HepG2 (cell line): ENCODE data around the gene HTR1D. TPM values are rescaled to one million over a fixed set of nuclear protein-coding genes. Genes with fewer than 3 reads are reported as not detected.
A peak's percentile ranks its signal among the peaks of the same experiment; 100 is the strongest.

Experiments
- BORCS8-MEF2B ChIP-seq: sonication (generic); formaldehyde crosslinking; IDR thresholded peaks from 2 replicates; pipeline ENCODE4 v1.8.0; 2022; ENCODE audit warnings: mild to moderate bottlenecking, missing genetic modification reagents
- CCAR2 ChIP-seq: fragments of 200-400 bp; formaldehyde crosslinking; optimal IDR thresholded peaks from 2 replicates; pipeline ENCODE3; 2018; ENCODE audit warnings: low read depth, mild to moderate bottlenecking, low read length, moderate library complexity
- FOXJ3 ChIP-seq: sonication (generic); formaldehyde crosslinking; IDR thresholded peaks from 2 replicates; pipeline ENCODE4 v1.4.0; 2020; ENCODE audit warnings: missing genetic modification reagents, mild to moderate bottlenecking, borderline replicate concordance
- GABPA ChIP-seq, 2 experiments: IDR thresholded peaks; 2 replicates each; pipeline ENCODE4 v1.6.1; 2011 to 2016; ENCODE audit warnings: low read depth in 2 of 2, low read length in 1 of 2, missing biosample characterization in 1 of 2, missing genetic modification characterization in 1 of 2
- HNF4A ChIP-seq: sonication (generic); formaldehyde crosslinking; IDR thresholded peaks from 2 replicates; pipeline ENCODE4 v1.4.0; 2020; ENCODE audit warnings: missing genetic modification reagents
- JUN ChIP-seq: sonication (generic); formaldehyde crosslinking; IDR thresholded peaks from 2 replicates; pipeline ENCODE4 v1.4.0; 2020; ENCODE audit warnings: mild to moderate bottlenecking, missing genetic modification reagents
- MAFF ChIP-seq: IDR thresholded peaks from 2 replicates; pipeline ENCODE4 v1.6.1; 2011; ENCODE audit warnings: low read depth, low read length, improper control_type of control experiment
- PHF20 ChIP-seq: sonication (generic); formaldehyde crosslinking; IDR thresholded peaks from 2 replicates; pipeline ENCODE4 v1.5.0; 2020; ENCODE audit warnings: mild to moderate bottlenecking, missing genetic modification reagents
- SRF ChIP-seq: IDR thresholded peaks from 2 replicates; pipeline ENCODE4 v1.6.1; 2011; ENCODE audit warnings: mild to moderate bottlenecking, low read depth, low read length, moderate library complexity
- SSRP1 ChIP-seq: IDR thresholded peaks from 2 replicates; pipeline ENCODE4 v1.6.1; 2016; ENCODE audit warnings: control low read depth
- ZBTB42 ChIP-seq: sonication (generic); formaldehyde crosslinking; IDR thresholded peaks from 2 replicates; pipeline ENCODE4 v1.5.0; 2020; ENCODE audit warnings: mild to moderate bottlenecking, missing genetic modification reagents
- ZBTB7A ChIP-seq: sonication (generic); formaldehyde crosslinking; IDR thresholded peaks from 2 replicates; pipeline ENCODE4 v1.8.0; 2022; ENCODE audit warnings: mild to moderate bottlenecking, missing genetic modification reagents
- ZNF282 ChIP-seq: fragments of 450-650 bp; IDR thresholded peaks from 2 replicates; pipeline ENCODE4 v1.6.1; 2018; ENCODE audit not compliant: partially characterized antibody
- ZNF296 ChIP-seq: sonication (generic); formaldehyde crosslinking; conservative IDR thresholded peaks from 2 replicates; pipeline ENCODE4 v1.5.0; 2020; ENCODE audit warnings: mild to moderate bottlenecking, missing genetic modification reagents
- ZNF549 ChIP-seq: sonication (generic); formaldehyde crosslinking; IDR thresholded peaks from 2 replicates; pipeline ENCODE4 v1.5.0; 2020; ENCODE audit warnings: missing genetic modification reagents
- ZNF75D ChIP-seq: sonication (generic); formaldehyde crosslinking; IDR thresholded peaks from 2 replicates; pipeline ENCODE4 v1.8.1; 2023; ENCODE audit warnings: missing genetic modification reagents, mild to moderate bottlenecking, borderline replicate concordance
- polyA plus RNA-seq, 8 experiments: library from polyadenylated mRNA; depleted of rRNA in 3 of 8; stranded (reverse) in 7 of 8; unstranded in 1 of 8; fragments of >200 nt; fragmentation: Illumina TruSeq in 4 of 8; extraction: Trizol in 4 of 8; gene quantifications; 2 replicates each; pipeline versions ENCODE4 v1.2.1 to v1.2.3, GENCODE V29; 2011 to 2016; ENCODE audit warnings: low read depth in 4 of 8, missing spikeins in 1 of 8, mixed read lengths in 1 of 8; ENCODE audit not compliant: insufficient read depth in 1 of 8
- total RNA-seq, 5 experiments: library from RNA; depleted of rRNA; stranded (reverse); fragments of >200 nt; fragmentation: Illumina TruSeq; extraction: Trizol; gene quantifications; 2 replicates each; pipeline ENCODE4 v1.2.3, GENCODE V29; 2016; ENCODE audit warnings: low read depth in 1 of 5
- TF ChIP-seq, protein P1 (sequence below): sonication (generic); formaldehyde crosslinking; IDR thresholded peaks from 2 replicates; pipeline ENCODE4 v1.4.0; 2020; ENCODE audit warnings: missing genetic modification reagents
- TF ChIP-seq, protein P2 (sequence below): sonication (generic); formaldehyde crosslinking; IDR thresholded peaks from 2 replicates; pipeline ENCODE4; 2020; ENCODE audit warnings: missing genetic modification reagents, mild to moderate bottlenecking, borderline replicate concordance
- TF ChIP-seq, protein P3 (sequence below): sonication (generic); formaldehyde crosslinking; IDR thresholded peaks from 2 replicates; pipeline ENCODE4 v1.4.0; 2020; ENCODE audit warnings: missing genetic modification reagents
- TF ChIP-seq, protein P4 (sequence below): sonication (generic); formaldehyde crosslinking; conservative IDR thresholded peaks from 2 replicates; pipeline ENCODE4 v1.5.0; 2020; ENCODE audit warnings: missing genetic modification reagents

The HTR1D gene
- total and polyA plus RNA-seq, 2 of the 13 experiments (the other 11 are each of a cell fraction or from before 2014, with no cell fraction given): 0.04 to 0.07 TPM

DNA sequence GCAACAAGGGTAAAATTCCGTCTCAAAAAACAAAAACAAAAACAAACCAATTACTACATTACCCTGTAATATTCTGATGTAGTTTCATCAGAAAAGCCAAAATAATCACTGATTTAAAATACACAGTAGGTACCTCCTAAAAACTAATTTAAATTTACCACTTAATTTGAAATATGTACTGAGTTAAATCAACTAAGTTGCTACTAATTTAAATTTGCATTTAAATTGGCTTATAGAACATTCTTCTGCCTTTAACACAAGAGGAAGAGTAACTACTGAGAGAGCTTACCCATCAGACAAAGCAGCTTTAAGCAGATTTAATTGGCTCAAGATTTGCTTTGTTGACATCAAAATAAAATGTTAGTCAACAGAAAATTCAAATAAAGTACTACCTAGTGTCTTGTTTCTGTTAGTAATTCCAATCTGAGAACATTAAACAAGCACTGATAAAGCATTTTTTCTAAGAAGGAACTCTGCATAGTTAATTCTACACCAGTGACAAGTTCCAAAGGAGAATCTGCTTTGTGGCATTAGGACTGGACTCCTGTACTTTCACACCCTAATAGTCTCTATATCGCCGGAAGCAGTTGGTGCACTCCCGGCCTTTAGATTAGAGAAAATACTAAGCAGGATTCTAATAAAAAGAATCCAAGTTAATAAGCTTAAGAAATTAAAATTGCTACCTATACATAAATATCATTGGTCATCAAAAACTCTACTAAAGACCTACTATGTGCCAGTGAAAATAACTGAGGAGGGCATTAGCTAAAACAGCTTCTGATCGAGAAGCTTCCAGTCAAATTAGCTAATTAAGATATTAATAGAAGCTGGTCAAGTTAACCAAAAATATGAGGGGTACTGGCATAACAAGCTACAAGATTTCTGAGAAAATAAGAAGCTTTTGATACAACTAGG, 57.1 kb downstream of the HTR1D start (continued):
- no peak for TF ChIP-seq ZNF296 (CRISPR knock-in tag)
- TF ChIP-seq FOXJ3 (CRISPR knock-in tag): no peak
- no peak for TF ChIP-seq SSRP1 (CRISPR knock-in tag)
- no peak for TF ChIP-seq ZBTB42 (CRISPR knock-in tag)
- no peak for TF ChIP-seq ZNF549 (CRISPR knock-in tag)
- 0 out of 2 replicates have a peak, but pooled peaks have one; percentile 12 for TF ChIP-seq MAFF
- no peak for TF ChIP-seq SRF
- TF ChIP-seq ZNF75D (CRISPR knock-in tag): no peak
- TF ChIP-seq, protein P1, sequence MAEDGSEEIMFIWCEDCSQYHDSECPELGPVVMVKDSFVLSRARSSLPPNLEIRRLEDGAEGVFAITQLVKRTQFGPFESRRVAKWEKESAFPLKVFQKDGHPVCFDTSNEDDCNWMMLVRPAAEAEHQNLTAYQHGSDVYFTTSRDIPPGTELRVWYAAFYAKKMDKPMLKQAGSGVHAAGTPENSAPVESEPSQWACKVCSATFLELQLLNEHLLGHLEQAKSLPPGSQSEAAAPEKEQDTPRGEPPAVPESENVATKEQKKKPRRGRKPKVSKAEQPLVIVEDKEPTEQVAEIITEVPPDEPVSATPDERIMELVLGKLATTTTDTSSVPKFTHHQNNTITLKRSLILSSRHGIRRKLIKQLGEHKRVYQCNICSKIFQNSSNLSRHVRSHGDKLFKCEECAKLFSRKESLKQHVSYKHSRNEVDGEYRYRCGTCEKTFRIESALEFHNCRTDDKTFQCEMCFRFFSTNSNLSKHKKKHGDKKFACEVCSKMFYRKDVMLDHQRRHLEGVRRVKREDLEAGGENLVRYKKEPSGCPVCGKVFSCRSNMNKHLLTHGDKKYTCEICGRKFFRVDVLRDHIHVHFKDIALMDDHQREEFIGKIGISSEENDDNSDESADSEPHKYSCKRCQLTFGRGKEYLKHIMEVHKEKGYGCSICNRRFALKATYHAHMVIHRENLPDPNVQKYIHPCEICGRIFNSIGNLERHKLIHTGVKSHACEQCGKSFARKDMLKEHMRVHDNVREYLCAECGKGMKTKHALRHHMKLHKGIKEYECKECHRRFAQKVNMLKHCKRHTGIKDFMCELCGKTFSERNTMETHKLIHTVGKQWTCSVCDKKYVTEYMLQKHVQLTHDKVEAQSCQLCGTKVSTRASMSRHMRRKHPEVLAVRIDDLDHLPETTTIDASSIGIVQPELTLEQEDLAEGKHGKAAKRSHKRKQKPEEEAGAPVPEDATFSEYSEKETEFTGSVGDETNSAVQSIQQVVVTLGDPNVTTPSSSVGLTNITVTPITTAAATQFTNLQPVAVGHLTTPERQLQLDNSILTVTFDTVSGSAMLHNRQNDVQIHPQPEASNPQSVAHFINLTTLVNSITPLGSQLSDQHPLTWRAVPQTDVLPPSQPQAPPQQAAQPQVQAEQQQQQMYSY (CRISPR knock-in tag): peak; percentile 56; the same call in 1 of the 2 replicates
- TF ChIP-seq, protein P2, sequence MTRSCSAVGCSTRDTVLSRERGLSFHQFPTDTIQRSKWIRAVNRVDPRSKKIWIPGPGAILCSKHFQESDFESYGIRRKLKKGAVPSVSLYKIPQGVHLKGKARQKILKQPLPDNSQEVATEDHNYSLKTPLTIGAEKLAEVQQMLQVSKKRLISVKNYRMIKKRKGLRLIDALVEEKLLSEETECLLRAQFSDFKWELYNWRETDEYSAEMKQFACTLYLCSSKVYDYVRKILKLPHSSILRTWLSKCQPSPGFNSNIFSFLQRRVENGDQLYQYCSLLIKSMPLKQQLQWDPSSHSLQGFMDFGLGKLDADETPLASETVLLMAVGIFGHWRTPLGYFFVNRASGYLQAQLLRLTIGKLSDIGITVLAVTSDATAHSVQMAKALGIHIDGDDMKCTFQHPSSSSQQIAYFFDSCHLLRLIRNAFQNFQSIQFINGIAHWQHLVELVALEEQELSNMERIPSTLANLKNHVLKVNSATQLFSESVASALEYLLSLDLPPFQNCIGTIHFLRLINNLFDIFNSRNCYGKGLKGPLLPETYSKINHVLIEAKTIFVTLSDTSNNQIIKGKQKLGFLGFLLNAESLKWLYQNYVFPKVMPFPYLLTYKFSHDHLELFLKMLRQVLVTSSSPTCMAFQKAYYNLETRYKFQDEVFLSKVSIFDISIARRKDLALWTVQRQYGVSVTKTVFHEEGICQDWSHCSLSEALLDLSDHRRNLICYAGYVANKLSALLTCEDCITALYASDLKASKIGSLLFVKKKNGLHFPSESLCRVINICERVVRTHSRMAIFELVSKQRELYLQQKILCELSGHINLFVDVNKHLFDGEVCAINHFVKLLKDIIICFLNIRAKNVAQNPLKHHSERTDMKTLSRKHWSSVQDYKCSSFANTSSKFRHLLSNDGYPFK (CRISPR knock-in tag): no peak
- TF ChIP-seq HNF4A: peak; percentile 62
- no peak for TF ChIP-seq JUN (CRISPR knock-in tag)
- TF ChIP-seq ZBTB7A (CRISPR knock-in tag): no peak
- no peak for TF ChIP-seq BORCS8-MEF2B (CRISPR knock-in tag)
- no peak for TF ChIP-seq PHF20 (CRISPR knock-in tag)
- no peak for TF ChIP-seq GABPA (IDR thresholded peaks at IDR 0.05; ENCODE audit: low read depth, low read length)
- peak; percentile 27; the same call in 1 of the 2 replicates for TF ChIP-seq GABPA (CRISPR knock-in tag; IDR thresholded peaks at IDR 0.05; ENCODE audit: low read depth)
- TF ChIP-seq, protein P3, sequence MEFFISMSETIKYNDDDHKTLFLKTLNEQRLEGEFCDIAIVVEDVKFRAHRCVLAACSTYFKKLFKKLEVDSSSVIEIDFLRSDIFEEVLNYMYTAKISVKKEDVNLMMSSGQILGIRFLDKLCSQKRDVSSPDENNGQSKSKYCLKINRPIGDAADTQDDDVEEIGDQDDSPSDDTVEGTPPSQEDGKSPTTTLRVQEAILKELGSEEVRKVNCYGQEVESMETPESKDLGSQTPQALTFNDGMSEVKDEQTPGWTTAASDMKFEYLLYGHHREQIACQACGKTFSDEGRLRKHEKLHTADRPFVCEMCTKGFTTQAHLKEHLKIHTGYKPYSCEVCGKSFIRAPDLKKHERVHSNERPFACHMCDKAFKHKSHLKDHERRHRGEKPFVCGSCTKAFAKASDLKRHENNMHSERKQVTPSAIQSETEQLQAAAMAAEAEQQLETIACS: no peak
- no peak for TF ChIP-seq CCAR2
- TF ChIP-seq, protein P4, sequence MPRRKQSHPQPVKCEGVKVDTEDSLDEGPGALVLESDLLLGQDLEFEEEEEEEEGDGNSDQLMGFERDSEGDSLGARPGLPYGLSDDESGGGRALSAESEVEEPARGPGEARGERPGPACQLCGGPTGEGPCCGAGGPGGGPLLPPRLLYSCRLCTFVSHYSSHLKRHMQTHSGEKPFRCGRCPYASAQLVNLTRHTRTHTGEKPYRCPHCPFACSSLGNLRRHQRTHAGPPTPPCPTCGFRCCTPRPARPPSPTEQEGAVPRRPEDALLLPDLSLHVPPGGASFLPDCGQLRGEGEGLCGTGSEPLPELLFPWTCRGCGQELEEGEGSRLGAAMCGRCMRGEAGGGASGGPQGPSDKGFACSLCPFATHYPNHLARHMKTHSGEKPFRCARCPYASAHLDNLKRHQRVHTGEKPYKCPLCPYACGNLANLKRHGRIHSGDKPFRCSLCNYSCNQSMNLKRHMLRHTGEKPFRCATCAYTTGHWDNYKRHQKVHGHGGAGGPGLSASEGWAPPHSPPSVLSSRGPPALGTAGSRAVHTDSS (CRISPR knock-in tag): no peak
- no peak for TF ChIP-seq ZNF282
